ENCODE measurements around the gene FBN1.

Gene FBN1

DNA sequence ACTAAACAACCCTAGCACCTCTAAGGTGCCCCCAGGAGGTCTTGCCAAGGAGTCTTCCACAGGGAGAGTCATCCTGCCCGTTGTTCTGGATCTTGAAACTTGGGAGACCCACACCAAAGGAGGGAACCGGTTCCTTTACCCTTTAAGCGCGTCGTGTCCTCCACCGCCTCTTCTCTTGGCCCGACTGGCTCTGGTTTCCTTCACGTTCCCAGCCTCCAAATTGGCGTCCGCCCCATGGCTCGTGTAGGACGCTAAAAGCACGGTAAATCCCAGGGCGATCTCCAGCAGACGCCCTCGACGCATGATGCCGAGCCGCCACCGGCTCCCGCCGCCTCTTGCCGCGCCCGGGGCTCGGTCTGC lies 1.1 kb downstream of the FBN1 start:
- peak overlapping the region; percentile 89 for H3K27ac ChIP-seq
- TF ChIP-seq, protein P1, sequence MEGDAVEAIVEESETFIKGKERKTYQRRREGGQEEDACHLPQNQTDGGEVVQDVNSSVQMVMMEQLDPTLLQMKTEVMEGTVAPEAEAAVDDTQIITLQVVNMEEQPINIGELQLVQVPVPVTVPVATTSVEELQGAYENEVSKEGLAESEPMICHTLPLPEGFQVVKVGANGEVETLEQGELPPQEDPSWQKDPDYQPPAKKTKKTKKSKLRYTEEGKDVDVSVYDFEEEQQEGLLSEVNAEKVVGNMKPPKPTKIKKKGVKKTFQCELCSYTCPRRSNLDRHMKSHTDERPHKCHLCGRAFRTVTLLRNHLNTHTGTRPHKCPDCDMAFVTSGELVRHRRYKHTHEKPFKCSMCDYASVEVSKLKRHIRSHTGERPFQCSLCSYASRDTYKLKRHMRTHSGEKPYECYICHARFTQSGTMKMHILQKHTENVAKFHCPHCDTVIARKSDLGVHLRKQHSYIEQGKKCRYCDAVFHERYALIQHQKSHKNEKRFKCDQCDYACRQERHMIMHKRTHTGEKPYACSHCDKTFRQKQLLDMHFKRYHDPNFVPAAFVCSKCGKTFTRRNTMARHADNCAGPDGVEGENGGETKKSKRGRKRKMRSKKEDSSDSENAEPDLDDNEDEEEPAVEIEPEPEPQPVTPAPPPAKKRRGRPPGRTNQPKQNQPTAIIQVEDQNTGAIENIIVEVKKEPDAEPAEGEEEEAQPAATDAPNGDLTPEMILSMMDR (conservative IDR thresholded peaks at IDR 0.05; ENCODE audit: low read depth) = no peak
- ChIA-PET CTCF (no interaction called here), POLR2A (ENCODE audit: low non-redundant PET) (no interaction called here)
- no peak for DNase-seq (ENCODE audit: low spot score)

DNA sequence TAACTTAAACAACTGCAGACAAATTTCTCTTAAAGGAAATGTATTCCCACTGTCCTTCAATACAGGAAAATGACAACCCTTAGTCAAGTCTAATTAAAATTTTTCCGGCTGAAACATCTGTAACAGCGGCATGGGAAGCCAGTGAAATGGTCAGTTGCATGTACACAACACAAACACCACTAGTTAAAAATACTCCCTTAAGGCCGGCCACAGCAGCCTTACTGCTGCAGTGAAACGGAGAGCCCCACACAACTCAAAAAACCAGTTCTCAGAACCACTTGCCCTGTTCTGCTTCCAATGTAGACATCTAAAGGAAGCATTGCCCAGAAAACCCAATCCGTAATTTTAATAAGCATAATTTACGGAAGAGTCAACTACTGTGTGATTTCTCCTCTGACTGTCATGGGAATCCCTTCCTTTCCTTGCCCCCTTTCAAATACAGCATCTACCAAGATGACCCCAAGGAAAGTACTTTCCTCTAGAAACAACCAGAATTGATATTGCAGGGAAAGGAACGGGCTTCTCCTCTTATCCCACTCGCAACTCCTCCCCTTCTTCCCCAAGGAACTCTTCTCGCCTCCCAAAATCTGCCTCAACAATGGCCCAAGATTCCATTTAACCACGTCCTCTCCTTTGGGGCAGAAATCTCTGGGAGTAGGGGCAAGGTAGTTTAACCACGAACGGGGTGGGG lies 1.6 kb downstream of the FBN1 start:
- H3K27ac ChIP-seq = peak overlapping the region; percentile 89
- POLR2A ChIA-PET (ENCODE audit: low non-redundant PET) = no interaction called here
- CTCF ChIA-PET = no interaction called here

DNA sequence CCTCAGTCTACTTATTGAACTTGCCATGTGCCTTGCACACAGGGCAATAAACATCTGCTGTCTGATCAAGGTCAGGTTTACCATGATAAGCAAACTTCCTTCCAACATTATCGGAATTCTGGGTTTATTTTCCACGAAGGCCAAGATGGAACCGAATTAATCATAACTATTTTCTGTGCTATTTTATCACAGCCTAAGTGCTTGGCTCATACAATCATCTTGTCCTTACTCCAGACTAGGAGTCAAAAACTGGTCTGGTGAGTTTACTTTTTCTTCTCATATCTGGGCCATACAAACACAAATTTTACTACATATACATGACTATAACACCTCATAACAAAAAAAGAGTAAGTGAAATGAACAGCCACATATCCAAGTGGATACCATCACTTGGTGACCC lies 2.3 kb downstream of the FBN1 start:
- ChIA-PET POLR2A (ENCODE audit: low non-redundant PET) (no interaction called here), CTCF (no interaction called here)
- H3K27ac ChIP-seq = no peak overlapping the region
- TF ChIP-seq, protein P1 (conservative IDR thresholded peaks at IDR 0.05; ENCODE audit: low read depth) = no peak
- DNase-seq (ENCODE audit: low spot score) = no peak

More for the DNA sequence above, 1.6 kb downstream of the FBN1 start:
- TF ChIP-seq, protein P1 (conservative IDR thresholded peaks at IDR 0.05; ENCODE audit: low read depth) = no peak
- DNase-seq (ENCODE audit: low spot score) = no peak

DNA sequence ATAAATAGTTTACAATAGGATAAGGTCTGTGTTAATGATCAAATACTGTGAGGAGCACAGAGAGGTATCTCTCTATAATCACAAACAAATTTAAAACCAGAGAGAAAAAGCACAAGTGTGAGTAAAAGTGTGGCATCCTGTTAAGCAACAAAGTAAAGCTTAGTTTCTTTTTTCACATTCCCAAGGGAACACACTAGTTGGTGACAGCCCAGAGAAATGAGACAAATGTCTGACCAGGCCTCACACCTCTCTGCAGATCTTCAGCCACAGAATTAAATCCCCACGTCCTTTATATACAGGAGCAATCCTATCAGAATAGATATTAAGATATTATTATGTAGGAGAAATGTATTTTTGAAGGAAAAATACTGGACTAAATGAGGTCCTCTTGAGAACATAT lies 2.7 kb downstream of the FBN1 start:
- TF ChIP-seq, protein P1 (conservative IDR thresholded peaks at IDR 0.05; ENCODE audit: low read depth) = no peak
- ChIA-PET CTCF (no interaction called here), POLR2A (ENCODE audit: low non-redundant PET) (no interaction called here)
- H3K27ac ChIP-seq = no peak overlapping the region
- DNase-seq (ENCODE audit: low spot score) = no peak

DNA sequence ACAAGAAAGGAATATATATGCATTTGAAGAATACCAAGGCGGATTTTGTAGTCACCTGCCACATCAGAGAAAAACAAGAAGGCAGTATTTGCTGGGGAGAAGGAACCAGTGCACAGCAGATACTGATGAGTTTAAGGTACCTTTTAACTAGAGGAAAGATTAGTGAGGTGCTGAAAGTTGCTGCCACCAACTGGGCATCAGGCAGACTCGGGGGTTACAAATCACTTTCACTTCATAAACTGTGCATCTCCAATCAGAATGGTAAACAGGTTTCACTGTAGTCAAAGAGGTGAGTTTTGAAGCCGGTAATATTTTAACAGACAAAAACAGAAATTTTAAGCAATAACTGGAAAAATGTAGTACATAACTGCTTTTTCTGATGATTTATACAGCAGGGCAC lies 4.1 kb downstream of the FBN1 start:
- DNase-seq (ENCODE audit: low spot score) = peak; percentile 25
- CTCF ChIA-PET = interaction anchor here (0.7 to 1.3 kb wide), 2 partner anchors 258 to 289 kb away, joined by 3 to 4 read pairs; no protein-coding TSS in a partner anchor

DNA sequence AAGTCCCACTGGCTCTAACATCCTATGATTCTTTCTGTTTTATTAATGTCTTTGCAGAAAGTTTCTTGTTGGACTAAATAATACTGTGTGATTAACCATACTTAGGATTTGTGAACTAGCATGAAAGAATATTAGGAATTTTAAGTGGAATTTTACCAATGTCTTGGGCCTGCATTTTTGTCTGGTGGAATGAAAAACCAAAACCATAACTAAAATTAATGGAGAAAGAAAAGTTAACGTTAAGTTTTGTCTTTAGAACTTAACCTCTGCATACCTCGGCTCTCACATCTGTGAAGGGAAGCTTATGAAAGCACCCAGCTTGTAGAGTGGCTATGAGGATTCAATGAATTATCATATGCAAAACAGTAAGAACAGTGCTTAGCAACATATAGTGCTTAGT lies 6.5 kb downstream of the FBN1 start:
- POLR2A ChIA-PET (ENCODE audit: low non-redundant PET) = no interaction called here
- DNase-seq (ENCODE audit: low spot score) = no peak
- CTCF ChIA-PET = interaction anchor here (0.6 kb wide), 1 partner anchor 87 kb away, joined by 8 read pairs; no protein-coding TSS in a partner anchor
- TF ChIP-seq, protein P1 (conservative IDR thresholded peaks at IDR 0.05; ENCODE audit: low read depth) = no peak
- H3K27ac ChIP-seq = no peak overlapping the region

More for the DNA sequence above, 4.1 kb downstream of the FBN1 start:
- TF ChIP-seq, protein P1 (conservative IDR thresholded peaks at IDR 0.05; ENCODE audit: low read depth) = peak; percentile 83
- POLR2A ChIA-PET (ENCODE audit: low non-redundant PET) = no interaction called here
- no peak overlapping the region for H3K27ac ChIP-seq
